Activated CD4-positive, alpha-beta T cell treated with anti-CD3 and anti-CD28 coated beads, Interleukin-2, amount 50 U/mL, for 48 hours (primary cell): Measurements from ENCODE around the gene RAPGEF5.

Experiments
- DNase-seq, 2 experiments: peaks; one replicate each; pipeline ENCODE4 v3.0.0-alpha.2; 2020

RAPGEF5 gene

DNA sequence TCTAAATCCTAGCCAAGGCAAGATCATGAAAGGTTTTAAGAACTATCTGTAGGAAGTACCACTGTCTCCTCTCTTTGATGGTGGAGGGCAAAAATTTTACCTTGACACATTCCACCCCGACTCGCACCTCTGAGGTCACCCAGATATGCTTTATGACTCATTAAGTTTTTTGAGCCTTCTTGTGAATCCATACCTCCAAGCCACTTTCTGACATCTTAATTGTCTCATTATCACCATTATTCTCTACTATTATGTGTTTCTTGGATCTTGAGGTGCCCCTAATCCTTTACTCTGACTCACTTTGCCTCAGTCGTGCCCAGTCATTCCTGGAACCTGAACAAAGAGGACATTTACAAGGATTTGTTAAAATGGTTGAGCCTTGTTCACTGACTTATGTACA, 146.6 kb downstream of the RAPGEF5 start:
- DNase-seq, result peak in 1 of 2 experiments; percentile 3

DNA sequence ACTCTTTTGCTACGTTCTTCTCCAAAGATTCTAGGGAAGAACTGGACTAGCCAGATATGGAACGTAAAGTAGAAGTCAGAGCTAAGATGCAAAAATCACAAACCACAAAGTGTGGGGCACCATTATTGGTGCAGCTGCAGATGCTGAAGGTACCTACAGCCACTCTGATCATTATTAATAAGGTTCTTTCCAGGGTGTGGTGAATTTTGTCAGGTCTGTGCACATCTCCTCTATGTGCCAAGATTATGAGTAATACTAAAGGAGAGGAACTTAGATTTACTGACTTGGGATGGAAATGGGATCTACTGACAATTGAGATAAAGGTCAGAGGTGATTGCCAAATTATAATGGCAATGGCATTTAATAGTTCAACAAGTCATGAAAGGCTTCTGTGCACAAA, 148.2 kb downstream of the RAPGEF5 start:
- DNase-seq, result no peak

DNA sequence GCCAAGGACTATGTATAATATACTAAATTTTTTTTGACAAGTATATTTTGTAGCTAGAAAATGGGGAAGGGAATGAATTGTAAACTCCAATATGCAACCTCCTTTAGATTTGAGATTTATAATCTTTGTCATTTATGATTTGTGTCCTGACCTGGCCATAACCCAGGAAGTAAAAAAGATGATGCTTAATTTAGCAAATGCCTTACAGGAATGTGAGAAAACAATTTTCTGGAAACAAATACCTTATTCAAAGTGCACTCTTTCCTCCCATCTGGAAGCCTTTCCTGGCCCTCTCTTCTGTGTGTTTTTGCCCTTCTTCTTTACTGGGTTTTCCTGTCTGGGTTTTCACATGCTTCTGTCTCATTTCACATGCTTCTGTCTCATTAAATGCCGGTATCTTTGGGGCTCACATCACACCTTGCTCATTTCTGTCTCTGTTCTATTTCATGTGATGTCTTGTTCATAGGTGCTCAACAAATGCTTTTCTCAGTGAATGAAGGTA, 149.2 kb downstream of the RAPGEF5 start:
- no peak for DNase-seq

DNA sequence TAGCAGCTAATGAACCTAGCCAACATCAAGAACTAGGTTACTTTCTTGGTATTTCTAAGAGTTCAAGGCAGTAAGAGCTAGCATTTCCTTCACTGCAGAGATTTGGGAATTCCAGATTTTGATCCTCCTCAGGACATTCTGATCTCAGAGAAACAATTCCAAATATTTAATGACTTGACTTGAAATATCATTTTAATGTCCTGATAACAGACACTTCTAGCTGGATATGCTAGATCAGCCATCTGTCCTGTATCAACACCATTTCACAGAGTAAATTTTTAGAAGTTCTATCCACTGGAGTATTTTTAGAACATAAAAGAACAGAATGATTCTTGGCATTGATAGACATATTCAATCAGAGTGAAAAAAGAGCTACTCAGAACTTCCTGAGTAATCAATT, 151.3 kb downstream of the RAPGEF5 start:
- no peak for DNase-seq

DNA sequence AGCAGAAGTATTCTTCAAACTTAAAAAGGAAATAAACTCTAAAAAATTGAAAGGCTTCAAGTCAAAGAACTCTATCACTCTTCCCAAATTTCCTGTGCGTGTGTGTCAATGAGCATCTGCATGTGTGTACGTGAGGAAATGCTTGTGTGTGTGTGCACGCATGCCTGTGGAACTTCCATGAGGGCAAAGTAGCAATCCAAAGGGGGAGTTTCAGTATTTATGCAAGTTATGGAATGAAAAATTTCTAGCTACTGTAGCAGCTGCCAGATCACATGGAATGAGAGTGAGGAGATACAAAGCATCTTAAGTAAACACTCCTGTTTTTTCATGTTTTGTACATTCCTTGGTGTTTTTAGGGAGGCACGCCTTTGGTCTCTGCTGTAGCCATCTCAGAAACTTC, 152.6 kb downstream of the RAPGEF5 start:
- no peak for DNase-seq

DNA sequence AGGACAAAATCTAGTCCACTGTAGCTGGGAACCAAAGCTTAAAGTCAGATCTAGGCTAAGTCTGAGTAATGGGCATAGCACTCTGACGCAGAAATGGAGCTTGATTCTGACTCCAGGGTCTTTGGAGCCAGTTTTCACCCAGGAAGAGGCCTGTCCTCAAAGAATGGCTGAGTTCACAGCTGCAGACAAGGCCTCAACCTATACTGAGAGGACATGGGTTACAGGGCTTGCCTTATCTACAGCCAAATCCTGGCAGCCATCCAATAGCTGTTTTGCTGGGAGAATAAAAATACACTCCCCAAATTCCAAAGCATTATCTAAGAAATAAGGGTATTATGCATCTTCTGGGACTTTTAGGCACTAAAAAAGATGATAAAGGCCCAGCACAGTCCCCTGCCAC, 154.8 kb downstream of the RAPGEF5 start:
- DNase-seq, result no peak

DNA sequence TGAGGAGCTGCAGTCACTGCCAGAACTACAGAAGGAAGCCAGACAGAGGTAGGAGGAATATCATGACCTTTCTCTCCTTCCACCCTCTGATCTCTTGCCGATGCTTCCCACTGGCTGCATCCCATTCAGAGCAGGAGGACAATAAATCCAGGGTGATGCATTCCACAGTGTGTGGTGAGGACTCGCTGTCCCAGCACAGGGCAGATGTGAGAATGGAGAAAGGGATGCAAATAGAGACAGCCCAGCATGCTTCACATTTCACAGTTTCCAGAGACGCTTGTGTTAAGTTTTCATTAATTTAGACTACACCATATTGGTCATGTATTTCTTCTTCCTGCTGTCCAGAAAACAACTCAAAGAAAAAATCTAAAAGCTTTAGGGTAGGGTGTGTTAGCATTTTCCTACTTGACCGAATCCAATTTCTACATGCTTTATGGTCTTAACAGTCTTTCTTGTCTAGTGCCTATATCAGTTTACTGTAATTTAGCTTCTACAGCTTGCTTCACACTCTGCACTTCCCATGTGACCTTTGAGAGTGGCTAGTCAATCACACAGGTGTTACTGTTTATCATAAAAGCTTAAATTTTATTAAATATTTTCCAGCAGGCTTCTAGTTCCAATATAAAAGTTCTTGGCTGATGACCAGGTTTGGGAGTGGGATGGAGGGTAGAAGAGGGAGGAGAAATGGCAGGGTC, 155.6 kb downstream of the RAPGEF5 start:
- DNase-seq, result no peak

DNA sequence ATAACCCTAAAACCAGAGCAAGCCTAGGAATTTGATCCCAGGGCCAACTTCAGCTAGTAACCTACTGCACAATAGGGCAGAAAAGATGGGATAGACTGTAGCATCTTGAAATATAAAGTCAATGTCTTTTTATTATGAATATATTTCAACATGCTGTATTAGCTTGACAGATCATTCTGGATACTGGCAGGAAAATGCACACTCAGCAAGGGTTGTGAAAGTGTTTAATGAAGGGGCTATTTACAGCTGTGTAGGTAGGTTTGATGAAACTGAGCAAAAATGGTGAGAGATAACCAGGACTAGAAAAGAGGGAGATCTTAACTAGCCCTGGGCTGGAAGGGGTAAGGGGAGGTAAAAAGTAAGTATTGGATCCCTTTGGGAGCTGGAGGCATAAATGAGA, 156.2 kb downstream of the RAPGEF5 start:
- no peak for DNase-seq

DNA sequence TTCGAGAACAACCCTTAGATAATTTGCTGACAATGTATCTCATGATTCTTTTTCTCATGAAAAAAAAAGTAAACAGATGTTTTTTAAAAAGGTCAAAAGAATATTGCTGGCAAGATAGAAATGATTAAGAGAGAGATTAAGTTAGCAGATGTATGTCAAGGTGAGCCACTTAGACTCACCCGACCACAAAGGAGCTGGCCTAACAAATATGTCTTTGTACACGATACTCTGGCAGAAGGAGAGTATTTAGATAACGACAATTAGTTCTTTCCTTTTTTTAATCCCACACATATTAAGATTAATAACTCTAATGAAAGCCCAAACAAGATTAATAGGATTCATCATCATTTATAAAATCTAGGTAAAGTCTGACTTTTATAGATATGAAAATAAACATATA, 156.7 kb downstream of the RAPGEF5 start:
- DNase-seq, result no peak

DNA sequence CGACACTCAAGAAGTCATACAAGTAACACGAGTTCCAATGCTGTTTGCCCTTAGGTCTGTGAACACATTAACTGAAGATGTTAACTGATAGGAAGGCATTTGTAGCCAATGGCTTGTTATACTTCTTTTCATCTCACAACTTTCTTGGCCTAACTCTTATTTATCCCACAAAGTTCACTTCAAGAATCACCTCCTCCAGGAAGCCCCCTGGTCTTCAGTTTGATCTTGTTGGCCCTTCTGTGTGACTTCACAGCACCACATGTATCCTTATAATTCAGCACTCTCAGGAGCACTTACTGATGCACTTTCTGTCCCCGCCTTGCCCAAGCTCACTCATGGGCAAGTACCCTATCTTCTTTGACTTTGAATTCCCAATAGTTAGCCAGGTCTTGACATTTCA, 159.6 kb downstream of the RAPGEF5 start:
- DNase-seq, result no peak

DNA sequence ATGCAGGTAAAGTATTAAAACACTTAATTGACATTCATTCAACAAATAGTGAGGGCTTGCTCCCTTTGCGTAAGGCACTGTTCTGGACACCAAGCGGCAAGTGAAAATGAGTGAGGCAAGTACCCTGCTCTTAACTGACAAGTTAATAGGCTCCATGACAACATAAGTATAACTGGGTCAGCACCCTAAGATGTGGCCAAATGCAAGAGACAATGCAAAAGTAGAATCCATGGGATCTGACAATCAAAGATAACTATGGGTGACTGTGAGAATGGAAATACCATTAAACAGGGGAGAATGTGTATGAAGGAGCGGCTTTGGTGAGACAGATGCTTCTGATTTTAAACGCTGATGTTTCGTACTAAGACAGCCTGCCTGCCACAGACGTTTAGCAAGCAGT, 160.5 kb downstream of the RAPGEF5 start:
- no peak for DNase-seq

DNA sequence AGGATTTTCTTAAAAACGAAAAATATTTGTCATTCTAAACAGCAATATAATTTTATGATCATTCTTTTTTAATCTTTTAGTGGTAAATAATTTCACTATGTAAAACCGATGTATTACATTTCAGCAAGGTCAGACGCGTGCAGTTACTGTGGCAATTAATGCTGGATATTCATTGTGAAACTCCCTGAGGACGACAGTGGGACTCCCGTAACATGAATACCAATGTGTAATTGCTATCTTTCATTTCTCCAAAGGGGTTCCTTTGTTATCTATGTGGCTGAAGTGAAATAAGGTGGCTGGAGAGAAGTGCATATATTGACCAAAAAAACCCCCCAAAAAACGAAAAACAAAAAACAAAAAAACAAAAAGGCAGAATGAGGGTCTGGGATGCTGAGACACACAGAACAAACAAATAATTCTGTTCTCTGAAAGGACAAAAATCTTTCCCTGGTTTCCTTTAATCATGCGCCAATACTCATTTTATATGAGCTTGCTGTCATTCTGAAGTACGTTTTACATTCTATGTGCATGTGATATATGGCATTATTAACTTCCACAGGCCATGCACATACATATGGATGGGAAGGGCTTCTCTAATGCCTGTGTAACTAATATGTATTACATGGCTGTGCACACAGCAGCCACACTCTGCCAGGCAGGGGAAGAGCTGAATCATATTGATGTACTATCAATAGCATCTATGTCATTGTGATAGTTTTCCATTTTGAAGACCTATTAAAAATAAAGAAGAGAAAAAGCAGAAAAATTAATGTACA, 161.4 kb downstream of the RAPGEF5 start:
- DNase-seq, result no peak

DNA sequence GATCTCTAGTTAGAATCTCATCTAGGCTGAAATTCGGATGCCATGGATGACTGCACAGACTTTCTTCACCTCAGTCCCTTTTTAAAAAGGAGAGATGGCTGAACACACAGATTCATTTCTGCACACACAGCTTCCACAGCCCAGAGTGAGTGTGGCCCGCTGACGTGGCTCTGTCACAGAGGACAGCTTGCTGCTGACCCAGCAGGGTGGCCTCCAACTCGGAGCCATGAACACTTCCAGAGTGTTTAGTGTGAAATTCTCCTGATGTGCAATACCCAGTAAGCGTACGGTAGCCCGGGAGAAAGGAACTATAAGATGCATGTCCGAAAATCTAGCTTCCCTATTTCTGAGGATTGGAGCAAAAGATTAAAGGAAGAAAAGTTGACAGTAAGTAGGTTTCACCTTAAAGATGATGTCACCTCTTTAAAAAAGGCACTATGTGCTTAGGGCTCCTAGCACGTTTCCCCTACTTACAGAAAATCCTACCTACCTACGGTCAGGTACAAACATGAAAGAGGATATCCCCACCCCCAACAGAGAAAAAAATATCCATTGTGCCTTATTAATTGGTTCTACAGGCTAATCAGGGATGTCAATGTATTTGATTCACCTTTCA, 162.2 kb downstream of the RAPGEF5 start:
- DNase-seq, result no peak

DNA sequence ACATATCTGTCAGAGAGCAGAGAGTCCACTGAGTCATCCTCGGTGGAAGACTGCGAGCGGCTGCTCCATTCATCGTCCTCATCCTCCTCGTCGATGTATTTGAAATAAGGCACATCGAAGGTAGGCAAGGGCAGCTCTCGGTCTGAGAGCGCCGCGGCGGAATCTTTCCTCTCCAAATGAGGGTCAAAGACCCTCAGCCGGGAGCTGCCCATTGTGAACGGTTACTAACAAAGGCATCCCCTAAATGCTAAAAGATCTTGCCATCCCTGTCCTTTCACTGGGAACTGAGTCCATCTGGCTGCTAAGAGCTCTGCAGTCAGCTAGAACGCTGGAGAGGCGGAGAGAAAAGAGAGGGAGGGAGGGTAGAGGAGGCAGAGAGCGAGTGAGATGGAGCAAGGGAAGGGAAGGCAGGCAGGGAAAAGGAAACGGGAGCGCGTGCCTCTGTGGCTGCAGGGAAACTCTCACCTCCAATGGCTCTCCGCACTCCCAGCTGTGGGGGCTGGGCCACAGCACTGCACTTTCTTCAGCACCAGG, 163.4 kb downstream of the RAPGEF5 start:
- DNase-seq, result no peak

DNA sequence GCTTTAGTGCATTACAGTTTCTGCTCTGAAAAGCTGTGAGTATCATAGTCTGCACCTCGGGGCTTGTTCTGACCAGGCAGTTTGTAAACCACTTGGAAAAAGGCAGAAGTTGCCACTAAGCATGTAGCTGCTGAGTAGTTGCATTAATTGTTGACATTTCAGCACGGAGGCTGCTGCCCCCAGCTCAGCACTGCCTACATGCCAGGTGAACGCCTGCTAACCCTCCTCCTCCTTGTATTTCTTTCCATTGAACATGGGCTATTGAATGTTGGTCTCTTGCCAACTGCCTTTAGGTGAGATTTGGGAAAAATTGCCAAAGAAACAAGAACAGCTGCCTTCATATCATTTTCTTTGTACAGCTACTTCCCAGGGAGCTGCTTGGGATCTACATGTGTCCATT, 164.2 kb downstream of the RAPGEF5 start:
- DNase-seq, result no peak

DNA sequence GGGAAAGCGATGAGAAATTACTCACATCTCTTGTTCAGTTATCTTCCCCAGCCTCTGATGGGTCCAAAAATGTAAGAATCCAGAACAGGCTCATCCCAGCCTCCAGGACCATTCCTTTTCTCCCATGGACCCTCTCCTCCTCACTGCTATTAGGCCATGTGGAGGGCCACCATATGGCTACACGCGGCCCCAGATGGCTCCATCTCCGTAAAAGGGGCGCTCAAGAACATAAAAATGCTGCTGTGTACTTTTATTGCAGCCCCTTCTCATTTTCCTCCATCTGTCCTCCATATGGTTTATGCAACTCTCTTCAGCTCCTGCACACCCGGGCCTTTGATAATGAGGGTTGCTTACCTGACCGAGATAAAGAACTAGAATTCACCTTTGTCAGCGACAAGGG, 166.2 kb downstream of the RAPGEF5 start:
- DNase-seq, result no peak

DNA sequence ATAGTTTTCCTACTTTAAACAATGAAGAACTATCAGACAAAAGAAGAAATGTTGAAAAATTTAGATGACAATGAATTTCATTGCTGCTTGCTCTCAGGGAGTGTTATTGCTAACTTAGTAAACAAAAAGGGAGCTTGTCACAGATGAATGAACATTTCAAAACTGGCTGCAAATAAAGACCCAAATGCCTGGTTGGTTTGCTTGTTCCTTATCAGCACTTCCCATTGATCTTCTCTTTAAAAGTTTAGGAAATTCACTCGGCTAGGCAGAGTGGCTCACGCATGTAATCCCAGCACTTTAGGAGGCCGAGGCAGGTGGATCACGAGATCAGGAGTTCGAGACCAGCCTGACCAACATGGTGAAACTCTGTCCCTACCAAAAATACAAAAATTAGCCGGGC, 167.2 kb downstream of the RAPGEF5 start:
- no peak for DNase-seq

DNA sequence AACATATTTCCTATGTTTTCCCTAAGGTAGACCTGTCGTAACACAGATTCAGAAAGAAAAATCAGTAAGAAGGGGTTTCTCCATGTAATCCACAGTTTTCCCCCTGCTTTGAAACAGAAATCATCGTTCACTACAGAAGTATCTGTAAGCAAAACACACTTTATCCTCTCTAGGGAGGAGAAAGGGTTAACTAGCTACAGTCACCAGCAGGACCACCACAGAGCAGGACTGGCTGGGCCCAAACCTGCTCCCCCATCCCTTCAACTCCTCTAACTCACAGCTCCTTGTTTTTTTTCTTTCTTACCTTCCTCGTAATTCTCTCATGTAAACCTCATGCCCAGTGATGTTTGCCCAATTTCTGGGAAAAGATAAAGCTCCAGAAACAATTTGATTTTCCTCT, 167.7 kb downstream of the RAPGEF5 start:
- no peak for DNase-seq

DNA sequence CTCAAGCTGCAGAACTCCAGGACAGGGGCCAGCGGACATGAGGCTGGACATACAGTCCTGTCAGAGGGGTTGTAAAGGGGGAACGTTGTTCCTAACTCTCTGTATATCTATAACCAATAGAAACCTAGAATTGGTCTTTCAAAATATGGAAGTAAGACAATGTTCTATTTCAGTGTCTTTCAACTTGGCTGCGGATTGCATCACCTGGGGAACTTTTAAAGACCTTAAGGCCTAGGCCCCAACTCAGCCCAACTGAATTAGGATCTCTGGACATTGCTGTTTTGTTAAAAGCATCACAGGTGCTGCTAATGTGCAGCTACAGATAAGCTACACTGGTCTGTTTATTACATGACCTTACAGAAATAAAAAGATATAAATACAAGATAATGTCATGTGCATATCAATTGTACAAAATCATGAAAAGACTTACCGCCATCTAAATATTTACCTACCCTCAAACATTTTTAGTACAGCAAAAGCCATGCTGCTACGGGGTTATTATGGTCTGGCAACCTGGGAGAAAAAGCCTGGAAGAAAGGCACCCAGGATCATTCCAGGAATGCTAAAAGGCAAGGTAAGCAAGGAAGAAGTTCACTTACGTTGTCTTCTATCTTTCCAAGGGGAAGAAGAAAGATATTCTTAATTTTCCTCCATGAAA, 169.1 kb downstream of the RAPGEF5 start:
- DNase-seq, result no peak

DNA sequence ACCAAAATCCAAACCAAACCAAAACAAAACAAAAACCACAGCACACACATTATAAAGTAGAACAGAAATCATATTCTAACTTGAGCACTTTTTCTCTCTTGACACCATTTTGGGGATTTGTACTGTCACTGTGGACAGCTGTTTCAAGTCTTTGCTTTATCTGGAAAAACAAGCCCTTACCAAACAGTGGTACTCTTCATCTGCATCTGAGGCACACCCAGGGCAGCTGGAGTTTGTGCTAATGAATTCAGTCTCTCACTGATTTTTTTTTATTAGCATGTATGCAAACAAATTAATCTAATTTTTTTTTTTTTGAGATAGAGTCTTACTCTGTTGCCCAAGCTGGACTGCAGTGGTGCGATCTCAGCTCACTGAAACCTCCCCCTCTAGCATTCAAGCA, 171.4 kb downstream of the RAPGEF5 start:
- DNase-seq, result no peak

DNA sequence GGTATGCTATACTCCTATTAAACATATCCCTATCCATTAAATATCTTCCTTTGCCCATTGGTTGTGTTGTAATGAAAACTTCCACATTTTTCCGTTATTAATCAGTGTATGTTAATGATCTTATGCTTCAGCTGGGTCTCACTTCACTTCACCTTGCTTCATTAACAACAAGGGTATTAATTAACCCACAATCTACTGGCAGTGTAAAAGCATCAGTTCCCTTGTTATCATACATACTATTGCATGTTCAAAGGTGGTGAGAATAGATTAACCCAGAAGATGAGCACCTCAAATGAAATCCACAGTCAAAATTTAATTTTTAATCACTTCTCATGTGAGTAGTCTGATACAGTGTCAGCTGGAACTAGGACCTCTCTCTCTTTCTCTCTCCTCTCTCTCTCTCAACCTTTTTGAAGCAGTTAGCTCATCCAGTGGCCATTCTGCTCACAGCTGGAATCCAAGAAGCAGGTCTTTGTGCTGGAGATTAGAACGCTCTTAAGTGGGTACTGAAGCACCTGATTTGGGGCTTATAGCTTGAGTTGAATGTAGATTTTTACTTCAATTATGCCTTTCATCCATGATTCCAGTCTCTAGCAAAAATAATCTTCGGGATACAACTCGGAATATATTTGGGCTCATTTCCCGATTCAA, 172.3 kb downstream of the RAPGEF5 start:
- DNase-seq, result no peak

DNA sequence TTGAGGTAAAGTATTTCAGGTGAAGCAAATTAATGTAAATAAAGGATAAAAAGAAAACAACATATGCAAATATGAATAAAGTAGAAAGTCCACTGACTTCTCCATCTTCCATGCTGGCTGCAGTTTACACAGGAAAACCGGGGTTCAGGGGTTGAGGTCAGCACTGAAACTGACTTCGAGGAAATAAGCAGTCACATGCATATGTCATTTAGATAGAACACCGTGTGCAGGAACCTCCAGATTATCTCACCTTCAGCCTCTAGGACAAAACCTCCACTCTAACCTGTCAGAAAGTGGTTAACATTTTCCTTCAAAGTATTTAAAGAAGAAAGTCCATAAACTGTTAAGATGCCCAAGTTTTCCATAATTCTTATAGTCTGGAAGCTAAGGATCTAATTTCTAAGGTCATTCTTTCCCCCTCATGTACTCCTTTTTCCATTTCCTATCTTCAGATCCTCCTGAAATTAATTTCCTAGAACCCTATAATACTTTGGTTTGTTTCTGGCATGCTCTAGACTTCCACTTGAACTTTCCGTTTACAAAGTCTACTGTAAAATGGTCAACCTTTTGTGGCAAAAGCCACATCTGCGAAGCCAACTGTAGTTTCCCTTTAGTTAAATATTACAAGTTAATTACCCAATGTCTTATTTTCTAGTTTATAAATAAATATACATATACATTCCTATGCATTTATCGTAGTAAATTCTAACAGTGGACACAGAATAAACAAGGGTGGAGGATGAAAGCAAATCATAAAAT, 173.3 kb downstream of the RAPGEF5 start:
- no peak for DNase-seq
